ENCODE results near the gene NRG2.

The NRG2 gene

GRCh38 chr5:139877129-139877597 is 165.9 kb downstream of the NRG2 start:
- Histone ChIP-seq H3K4me3 (ENCODE audit: insufficient read depth, low read depth, low read length) (no peak overlapping the region), H3K9me3 (ENCODE audit: control insufficient read depth, low read length) (no peaks in the 10 kb centered on the region), H3K4me1 (ENCODE audit: control insufficient read depth, insufficient read depth, low read length) (peaks cover 5% of the 10 kb centered on the region), H3K36me3 (ENCODE audit: control insufficient read depth, insufficient read depth, low read length) (no peaks in the 10 kb centered on the region), H3K27me3 (ENCODE audit: control insufficient read depth, insufficient read depth, low read length, poor library complexity, severe bottlenecking) (no peaks in the 10 kb centered on the region), H3K27ac (ENCODE audit: insufficient read depth, low read depth, low read length, poor library complexity, severe bottlenecking) (no peak overlapping the region)
- 88% methylated on average over 6 of the region's 6 CpGs for WGBS, 2 experiments

- Histone ChIP-seq H3K4me1 (ENCODE audit: control insufficient read depth, insufficient read depth, low read length) (peaks cover 5% of the 10 kb centered on the region), H3K9me3 (ENCODE audit: control insufficient read depth, low read length) (no peaks in the 10 kb centered on the region), H3K4me3 (ENCODE audit: insufficient read depth, low read depth, low read length) (no peak overlapping the region), H3K36me3 (ENCODE audit: control insufficient read depth, insufficient read depth, low read length) (no peaks in the 10 kb centered on the region), H3K27ac (ENCODE audit: insufficient read depth, low read depth, low read length, poor library complexity, severe bottlenecking) (no peak overlapping the region), H3K27me3 (ENCODE audit: control insufficient read depth, insufficient read depth, low read length, poor library complexity, severe bottlenecking) (no peaks in the 10 kb centered on the region)
- 67 to 79% methylated on average over 2 of the region's 2 CpGs for WGBS, 2 experiments
Observed at GRCh38 chr5:139875957-139876356, 167.1 kb downstream of the NRG2 start.

GRCh38 chr5:139872851-139873794 is 170.0 kb downstream of the NRG2 start:
- 54% methylated on average over 16 of the region's 16 CpGs for WGBS, 2 experiments
- H3K27ac ChIP-seq (ENCODE audit: insufficient read depth, low read depth, low read length, poor library complexity, severe bottlenecking) = no peak overlapping the region
- H3K9me3 ChIP-seq (ENCODE audit: control insufficient read depth, low read length) = no peaks in the 10 kb centered on the region
- H3K27me3 ChIP-seq (ENCODE audit: control insufficient read depth, insufficient read depth, low read length, poor library complexity, severe bottlenecking) = no peaks in the 10 kb centered on the region
- H3K4me1 ChIP-seq (ENCODE audit: control insufficient read depth, insufficient read depth, low read length) = peaks cover 3% of the 10 kb centered on the region
- no peaks in the 10 kb centered on the region for H3K36me3 ChIP-seq (ENCODE audit: control insufficient read depth, insufficient read depth, low read length)
- H3K4me3 ChIP-seq (ENCODE audit: insufficient read depth, low read depth, low read length) = no peak overlapping the region

DNA sequence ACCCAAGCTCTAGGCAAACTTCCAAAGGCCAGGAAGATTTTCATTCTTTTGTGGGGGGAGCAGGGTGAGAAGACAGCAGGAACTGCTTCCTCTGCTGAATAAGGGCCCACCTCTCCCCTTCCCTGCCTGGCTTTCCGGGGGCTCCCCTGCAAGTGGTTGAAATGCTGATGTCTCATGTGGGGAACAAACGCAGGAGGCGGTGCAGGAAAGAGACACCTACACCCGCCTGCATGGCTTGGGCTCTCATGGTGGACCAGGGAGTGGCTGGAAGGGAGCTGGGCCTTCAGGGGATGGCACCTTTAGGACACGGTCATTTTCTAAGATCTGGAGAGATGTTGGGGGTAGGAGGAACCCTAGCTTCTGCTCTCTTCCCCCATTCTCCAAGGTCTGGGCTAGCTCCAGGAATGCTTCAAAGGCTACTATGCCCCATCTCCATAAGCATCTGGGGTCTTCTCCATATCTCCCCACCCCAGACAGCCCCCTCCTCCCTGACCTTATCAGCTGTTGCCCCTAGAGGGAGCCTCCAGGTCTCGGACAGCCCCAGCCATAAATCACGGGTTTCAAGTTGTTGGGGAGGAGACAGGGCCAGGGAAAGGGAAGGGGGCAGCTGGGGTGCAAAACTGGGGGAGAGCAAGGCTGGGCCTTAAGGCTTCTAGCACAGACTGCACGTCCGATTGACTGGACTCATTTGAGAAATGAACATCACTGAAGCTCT is 170.9 kb downstream of the NRG2 start:
- Histone ChIP-seq H3K36me3 (ENCODE audit: control insufficient read depth, insufficient read depth, low read length) (no peaks in the 10 kb centered on the region), H3K27me3 (ENCODE audit: control insufficient read depth, insufficient read depth, low read length, poor library complexity, severe bottlenecking) (no peaks in the 10 kb centered on the region)
- WGBS, 2 experiments = 72 to 80% methylated on average over 9 of the region's 9 CpGs

GRCh38 chr5:139871614-139872013 is 171.5 kb downstream of the NRG2 start:
- Histone ChIP-seq H3K36me3 (ENCODE audit: control insufficient read depth, insufficient read depth, low read length) (no peaks in the 10 kb centered on the region), H3K4me3 (ENCODE audit: insufficient read depth, low read depth, low read length) (no peak overlapping the region), H3K27me3 (ENCODE audit: control insufficient read depth, insufficient read depth, low read length, poor library complexity, severe bottlenecking) (no peaks in the 10 kb centered on the region), H3K9me3 (ENCODE audit: control insufficient read depth, low read length) (no peaks in the 10 kb centered on the region), H3K4me1 (ENCODE audit: control insufficient read depth, insufficient read depth, low read length) (no peaks in the 10 kb centered on the region), H3K27ac (ENCODE audit: insufficient read depth, low read depth, low read length, poor library complexity, severe bottlenecking) (no peak overlapping the region)
- WGBS, 2 experiments = 95 to 96% methylated on average over 9 of the region's 9 CpGs

More for the DNA sequence above, 170.9 kb downstream of the NRG2 start:
- Histone ChIP-seq H3K4me3 (ENCODE audit: insufficient read depth, low read depth, low read length) (no peak overlapping the region), H3K27ac (ENCODE audit: insufficient read depth, low read depth, low read length, poor library complexity, severe bottlenecking) (no peak overlapping the region), H3K4me1 (ENCODE audit: control insufficient read depth, insufficient read depth, low read length) (no peaks in the 10 kb centered on the region), H3K9me3 (ENCODE audit: control insufficient read depth, low read length) (no peaks in the 10 kb centered on the region)

DNA sequence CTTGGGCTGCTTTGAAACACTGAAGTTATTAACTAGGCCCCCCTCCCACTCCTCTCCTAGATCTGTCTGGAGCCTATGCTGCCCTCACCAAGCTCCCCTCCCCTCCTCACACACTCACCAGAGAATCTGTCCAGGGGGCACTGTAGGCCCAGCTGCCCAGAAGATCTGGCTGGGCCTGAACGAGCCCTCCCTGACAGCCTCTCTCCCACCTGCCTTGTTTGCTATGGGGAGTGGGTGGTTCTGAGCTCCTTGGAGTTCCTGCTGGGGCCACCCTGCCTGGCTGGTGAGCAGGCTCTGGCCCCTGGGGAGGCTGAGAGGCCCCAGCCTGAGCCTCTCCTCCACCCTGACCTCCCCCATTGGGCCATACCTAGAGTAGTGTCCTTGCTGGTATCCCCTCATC is 172.4 kb downstream of the NRG2 start:
- Histone ChIP-seq H3K4me3 (ENCODE audit: insufficient read depth, low read depth, low read length) (no peak overlapping the region), H3K27me3 (ENCODE audit: control insufficient read depth, insufficient read depth, low read length, poor library complexity, severe bottlenecking) (no peaks in the 10 kb centered on the region), H3K36me3 (ENCODE audit: control insufficient read depth, insufficient read depth, low read length) (no peaks in the 10 kb centered on the region), H3K27ac (ENCODE audit: insufficient read depth, low read depth, low read length, poor library complexity, severe bottlenecking) (no peak overlapping the region), H3K4me1 (ENCODE audit: control insufficient read depth, insufficient read depth, low read length) (no peaks in the 10 kb centered on the region), H3K9me3 (ENCODE audit: control insufficient read depth, low read length) (no peaks in the 10 kb centered on the region)
- WGBS, 2 experiments = 85 to 100% methylated on average over 1 of the region's 1 CpG

- no peaks in the 10 kb centered on the region for H3K36me3 ChIP-seq (ENCODE audit: control insufficient read depth, insufficient read depth, low read length)
- H3K9me3 ChIP-seq (ENCODE audit: control insufficient read depth, low read length) = no peaks in the 10 kb centered on the region
- no peak overlapping the region for H3K4me3 ChIP-seq (ENCODE audit: insufficient read depth, low read depth, low read length)
- no peaks in the 10 kb centered on the region for H3K4me1 ChIP-seq (ENCODE audit: control insufficient read depth, insufficient read depth, low read length)
- 81 to 82% methylated on average over 9 of the region's 9 CpGs for WGBS, 2 experiments
- no peak overlapping the region for H3K27ac ChIP-seq (ENCODE audit: insufficient read depth, low read depth, low read length, poor library complexity, severe bottlenecking)
- no peaks in the 10 kb centered on the region for H3K27me3 ChIP-seq (ENCODE audit: control insufficient read depth, insufficient read depth, low read length, poor library complexity, severe bottlenecking)
Observed at GRCh38 chr5:139869042-139869790, 173.9 kb downstream of the NRG2 start.

GRCh38 chr5:139867581-139867980 is 175.5 kb downstream of the NRG2 start:
- no peak overlapping the region for H3K4me3 ChIP-seq (ENCODE audit: insufficient read depth, low read depth, low read length)
- H3K36me3 ChIP-seq (ENCODE audit: control insufficient read depth, insufficient read depth, low read length) = no peaks in the 10 kb centered on the region
- no peak overlapping the region for H3K27ac ChIP-seq (ENCODE audit: insufficient read depth, low read depth, low read length, poor library complexity, severe bottlenecking)
- H3K27me3 ChIP-seq (ENCODE audit: control insufficient read depth, insufficient read depth, low read length, poor library complexity, severe bottlenecking) = peaks cover 4% of the 10 kb centered on the region
- H3K9me3 ChIP-seq (ENCODE audit: control insufficient read depth, low read length) = no peaks in the 10 kb centered on the region
- H3K4me1 ChIP-seq (ENCODE audit: control insufficient read depth, insufficient read depth, low read length) = peaks cover 1% of the 10 kb centered on the region

- Histone ChIP-seq H3K9me3 (ENCODE audit: control insufficient read depth, low read length) (no peaks in the 10 kb centered on the region), H3K4me3 (ENCODE audit: insufficient read depth, low read depth, low read length) (no peak overlapping the region), H3K27me3 (ENCODE audit: control insufficient read depth, insufficient read depth, low read length, poor library complexity, severe bottlenecking) (peaks cover 4% of the 10 kb centered on the region), H3K27ac (ENCODE audit: insufficient read depth, low read depth, low read length, poor library complexity, severe bottlenecking) (no peak overlapping the region), H3K36me3 (ENCODE audit: control insufficient read depth, insufficient read depth, low read length) (no peaks in the 10 kb centered on the region), H3K4me1 (ENCODE audit: control insufficient read depth, insufficient read depth, low read length) (peaks cover 3% of the 10 kb centered on the region)
- 70 to 77% methylated on average over 1 to 2 of the region's 2 CpGs for WGBS, 2 experiments
Observed at GRCh38 chr5:139867109-139867508, 176.0 kb downstream of the NRG2 start.
